NT2/D1 (cell line): ENCODE data around the gene CCDC91.

Experiments used
- SUZ12 ChIP-seq: IDR thresholded peaks from 2 replicates; pipeline ENCODE4 v1.6.1; 2011; ENCODE audit not compliant: insufficient read length, insufficient read depth; ENCODE audit errors: extremely low read depth
- YY1 ChIP-seq: IDR thresholded peaks from 2 replicates; pipeline ENCODE4 v1.6.1; 2011; ENCODE audit not compliant: insufficient read length, insufficient read depth
- ZNF274 ChIP-seq: IDR thresholded peaks from 2 replicates; pipeline ENCODE4 v1.6.1; 2011; ENCODE audit warnings: mild to moderate bottlenecking, low read depth, low read length

DNA sequence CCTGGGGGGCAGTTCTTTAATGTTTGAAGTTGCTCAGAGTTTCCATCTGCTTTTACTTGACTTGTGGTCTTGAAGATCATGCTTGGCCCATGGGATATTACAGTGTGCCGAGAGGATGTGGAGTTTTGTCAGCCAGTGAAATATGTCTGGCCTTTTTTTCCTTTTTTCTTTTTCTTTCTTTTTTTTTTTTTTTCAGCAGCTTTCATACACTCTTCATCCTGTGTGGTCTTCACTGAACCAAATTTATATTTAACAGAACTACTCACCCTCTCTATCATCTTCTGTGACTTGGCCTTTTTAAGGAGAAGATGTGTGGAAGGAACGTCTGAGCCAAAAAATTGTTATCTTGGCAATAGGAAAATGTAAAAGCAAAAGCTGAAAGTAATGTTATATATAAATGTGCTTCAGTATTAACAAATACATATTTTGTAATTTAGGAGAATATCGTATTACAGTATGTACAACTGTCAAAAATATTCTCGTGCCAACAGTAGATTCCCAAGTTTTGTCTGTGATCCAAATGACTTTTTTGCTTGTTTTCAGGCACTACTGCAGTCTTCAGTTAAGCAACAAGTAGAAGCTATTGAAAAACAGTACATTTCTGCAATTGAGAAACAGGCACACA is 200.6 kb downstream of the CCDC91 start:
- no peak for TF ChIP-seq YY1
- no peak for TF ChIP-seq ZNF274
- TF ChIP-seq SUZ12 = no peak
